Embryonic facial prominence (tissue), 1 donor: ENCODE results near the gene ERO1B.
"Not testable (repeated sequence)": the region's sequence is repeated elsewhere in the genome, so short reads cannot be mapped to it uniquely, and the experiment has no call there.

Experiments
- DNase-seq: peaks from one replicate; pipeline ENCODE4 v3.0.0-alpha.2; 2016; ENCODE audit errors: extremely low spot score

The ERO1B gene, protein sequence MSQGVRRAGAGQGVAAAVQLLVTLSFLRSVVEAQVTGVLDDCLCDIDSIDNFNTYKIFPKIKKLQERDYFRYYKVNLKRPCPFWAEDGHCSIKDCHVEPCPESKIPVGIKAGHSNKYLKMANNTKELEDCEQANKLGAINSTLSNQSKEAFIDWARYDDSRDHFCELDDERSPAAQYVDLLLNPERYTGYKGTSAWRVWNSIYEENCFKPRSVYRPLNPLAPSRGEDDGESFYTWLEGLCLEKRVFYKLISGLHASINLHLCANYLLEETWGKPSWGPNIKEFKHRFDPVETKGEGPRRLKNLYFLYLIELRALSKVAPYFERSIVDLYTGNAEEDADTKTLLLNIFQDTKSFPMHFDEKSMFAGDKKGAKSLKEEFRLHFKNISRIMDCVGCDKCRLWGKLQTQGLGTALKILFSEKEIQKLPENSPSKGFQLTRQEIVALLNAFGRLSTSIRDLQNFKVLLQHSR

GRCh38 chr1:236281654-236282424 is at the start of gene ERO1B:
TSS of gene ERO1B (minus strand) at chr1:236281958. CDS start at chr1:236281783, 175 bp downstream.
- DNase-seq, result peak; percentile 87

GRCh38 chr1:236331412-236331811 is 49.7 kb upstream of the ERO1B start:
- DNase-seq, result not testable (repeated sequence)

DNA sequence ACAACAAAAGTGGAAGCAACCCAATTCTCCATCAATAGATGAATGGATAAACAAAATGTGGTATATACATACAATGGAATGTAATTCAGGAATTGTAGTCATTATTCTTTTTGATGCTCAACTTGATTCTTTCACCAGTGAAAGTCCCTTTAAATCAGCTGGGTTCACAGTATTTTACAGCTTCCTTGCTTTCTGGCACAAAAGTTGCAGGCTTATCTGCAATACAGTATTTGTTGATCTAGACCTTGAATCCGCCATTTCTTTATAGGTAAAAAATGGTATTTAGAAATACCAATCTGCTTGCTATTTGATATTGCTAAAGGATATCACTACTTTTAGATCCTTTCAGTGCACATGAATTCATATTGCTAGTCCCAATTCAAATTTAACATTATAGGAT is 44.7 kb upstream of the ERO1B start:
- DNase-seq, result no peak

DNA sequence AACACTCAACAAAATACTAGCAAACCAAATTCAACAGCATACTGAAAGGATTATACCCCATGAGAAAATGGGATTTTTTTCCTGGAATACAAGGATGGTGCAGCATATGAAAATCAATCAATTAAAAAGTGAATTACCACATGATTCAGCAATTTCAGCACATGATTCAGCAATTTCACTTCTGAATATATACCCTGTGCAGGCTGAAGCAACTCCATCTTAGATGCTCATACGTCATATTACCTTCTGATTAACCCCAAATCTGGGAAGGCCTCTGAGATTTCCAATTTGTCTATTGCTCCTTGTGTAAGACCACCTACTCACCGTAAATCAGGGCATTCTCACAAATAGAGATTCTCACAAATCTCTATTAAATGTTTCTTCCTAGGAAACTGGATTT is 43.8 kb upstream of the ERO1B start:
- DNase-seq, result no peak

DNA sequence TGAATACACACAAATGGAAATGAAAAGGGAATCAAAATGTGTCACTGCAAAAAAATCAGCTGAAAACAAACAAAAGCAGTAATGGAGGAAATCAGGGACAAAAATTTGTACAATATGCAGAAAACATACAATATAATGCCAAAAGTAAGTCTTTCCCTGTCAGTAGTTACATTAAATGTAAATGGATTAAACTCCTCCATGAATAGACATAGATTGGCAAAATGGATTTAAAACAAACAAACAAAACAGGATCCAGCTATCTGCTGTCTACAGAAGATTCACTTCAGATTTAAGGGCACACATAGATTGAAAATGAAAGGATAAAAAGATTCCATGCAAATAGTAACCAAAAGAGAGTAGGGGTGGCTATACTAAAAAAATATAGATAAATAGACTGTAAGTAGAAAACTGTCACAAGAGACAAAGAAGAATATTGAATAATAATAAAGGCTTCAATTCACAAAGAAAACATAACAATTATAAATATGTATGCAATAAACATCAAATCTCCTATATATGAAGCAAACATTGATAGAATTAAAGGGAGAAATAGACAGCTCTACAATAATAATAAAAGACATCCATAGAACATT is 42.2 kb upstream of the ERO1B start:
- no peak for DNase-seq

GRCh38 chr1:236322566-236323409 is 41.0 kb upstream of the ERO1B start:
- DNase-seq, result no peak

- no peak for DNase-seq
Measured at GRCh38 chr1:236321101-236321500, 39.3 kb upstream of the ERO1B start.

- DNase-seq, result no peak
Measured at GRCh38 chr1:236320671-236321070, 38.9 kb upstream of the ERO1B start.

DNA sequence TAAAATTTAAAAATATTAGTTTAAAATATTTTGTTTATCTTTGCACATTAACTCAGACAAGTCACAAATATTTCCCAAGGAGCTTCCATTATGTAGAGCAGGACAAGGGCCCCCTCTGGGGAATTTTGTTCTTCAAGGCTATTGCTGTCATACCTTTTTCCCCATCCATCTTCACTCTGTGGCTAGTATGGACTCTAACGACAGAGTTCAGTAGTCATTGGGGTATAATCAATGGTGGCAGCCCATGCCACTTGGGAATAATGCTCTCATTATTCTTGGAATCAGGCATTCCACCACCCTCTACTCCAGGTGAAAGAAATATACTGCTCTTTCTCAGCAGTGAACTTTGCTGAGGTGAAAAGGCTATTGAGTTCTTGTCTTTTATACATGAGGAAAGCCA is 38.5 kb upstream of the ERO1B start:
- DNase-seq, result no peak

GRCh38 chr1:236316437-236316836 is 34.7 kb upstream of the ERO1B start:
- DNase-seq, result no peak

DNA sequence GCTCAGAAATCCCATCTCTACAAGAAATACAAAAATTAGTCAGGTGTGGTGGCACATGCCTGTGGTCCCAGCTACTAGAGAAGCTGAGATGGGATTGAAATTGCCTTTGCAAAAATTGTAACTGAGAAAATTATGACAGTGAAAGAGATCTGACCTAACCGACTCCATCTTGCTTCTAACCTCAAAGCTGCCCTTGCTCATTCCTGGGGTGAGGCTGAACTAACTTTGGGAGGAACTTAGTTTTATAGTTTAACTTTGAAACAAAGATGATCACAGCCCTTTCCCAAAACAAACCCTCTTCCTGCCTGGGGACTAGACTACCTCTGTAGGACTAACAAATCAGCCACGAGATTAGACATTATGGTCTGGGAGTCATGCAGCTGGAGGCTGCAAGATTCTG is 33.8 kb upstream of the ERO1B start:
- no peak for DNase-seq

DNA sequence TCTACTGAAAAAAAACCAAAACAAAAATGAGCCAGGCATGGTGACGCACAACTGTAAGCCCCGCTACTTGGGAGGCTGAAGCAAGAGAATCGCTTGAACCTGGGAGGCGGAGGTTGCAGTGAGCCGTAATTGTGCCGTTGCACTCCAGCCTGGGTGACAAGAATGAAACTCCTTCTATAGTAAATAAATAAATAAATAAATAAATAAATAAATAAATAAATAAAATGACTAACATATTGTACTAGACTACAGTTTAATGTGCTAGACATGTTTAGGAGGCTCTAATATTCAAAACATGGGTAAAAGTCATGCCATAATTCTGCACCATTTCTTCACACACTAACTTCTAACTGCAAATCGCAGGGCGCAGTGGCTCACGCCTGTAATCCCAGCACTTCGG is 33.3 kb upstream of the ERO1B start:
- no peak for DNase-seq

DNA sequence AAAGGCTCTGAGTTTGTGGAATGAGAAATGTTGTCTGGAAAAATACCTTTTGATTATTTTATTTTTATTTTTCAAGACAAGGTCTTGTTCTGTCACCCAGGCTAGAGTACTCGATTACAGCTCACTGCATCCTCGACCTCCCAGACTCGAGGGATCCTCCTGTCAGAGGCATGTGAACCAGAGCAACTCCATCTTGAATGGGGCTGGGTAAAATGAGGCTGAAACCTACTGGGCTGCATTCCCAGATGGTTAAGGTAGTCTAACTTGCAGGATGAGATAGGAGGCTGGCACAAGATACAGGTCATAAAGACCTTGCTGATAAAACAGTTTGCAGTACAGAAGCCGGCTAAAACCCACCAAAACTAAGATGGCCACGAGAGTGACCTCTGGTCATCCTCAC is 32.3 kb upstream of the ERO1B start:
- DNase-seq, result not testable (repeated sequence)

GRCh38 chr1:236313427-236313826 is 31.7 kb upstream of the ERO1B start:
- no peak for DNase-seq

- DNase-seq, result no peak
Measured at GRCh38 chr1:236311040-236311439, 29.3 kb upstream of the ERO1B start.

- DNase-seq, result no peak
Measured at GRCh38 chr1:236308827-236309226, 27.1 kb upstream of the ERO1B start.

DNA sequence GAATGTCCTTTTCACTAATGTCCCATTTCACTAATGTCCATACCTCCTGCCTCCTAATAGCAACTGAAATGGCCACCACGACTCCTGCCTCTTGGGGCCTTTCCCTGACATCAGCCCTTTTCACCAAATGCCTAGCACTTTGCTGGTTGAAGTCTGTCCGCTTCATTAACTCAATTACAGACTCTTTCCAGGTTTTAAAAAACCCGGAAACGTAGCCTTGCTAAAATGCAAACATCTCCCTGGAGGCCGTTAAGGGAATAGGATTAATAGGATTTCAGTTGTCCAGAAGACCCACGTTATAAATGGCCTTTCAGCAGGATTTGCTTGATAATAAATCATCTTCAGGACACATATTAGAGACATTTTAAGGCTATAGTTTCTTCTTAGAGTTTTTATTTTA is 25.7 kb upstream of the ERO1B start:
- no peak for DNase-seq

GRCh38 chr1:236304682-236305081 is 22.9 kb upstream of the ERO1B start:
- DNase-seq, result no peak

GRCh38 chr1:236303675-236304074 is 21.9 kb upstream of the ERO1B start:
- no peak for DNase-seq

DNA sequence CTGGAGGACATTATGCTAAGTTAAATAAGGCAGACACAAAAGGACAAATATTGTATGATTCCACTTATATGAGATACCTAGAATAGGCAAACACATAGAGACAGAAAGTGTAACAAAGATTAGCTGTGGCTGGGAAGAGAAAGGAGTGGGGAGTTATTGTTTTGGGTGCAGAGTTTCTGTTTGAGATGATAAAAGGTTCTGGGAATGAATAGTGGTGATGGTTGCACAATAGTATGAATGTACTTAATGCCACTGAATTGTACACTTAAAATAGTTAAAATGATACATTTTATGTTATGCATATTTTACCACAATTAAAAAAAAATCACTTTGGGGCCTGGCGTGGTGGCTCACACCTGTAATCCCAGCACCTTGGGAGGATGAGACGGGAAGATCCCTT is 21.2 kb upstream of the ERO1B start:
- no peak for DNase-seq

GRCh38 chr1:236301958-236302335 is 20.2 kb upstream of the ERO1B start:
- no peak for DNase-seq
